HuH-7 (cell line): ENCODE measurements around the gene CELF1.

ENCODE experiments used
- DNase-seq: peaks from one replicate; pipeline ENCODE4 v3.0.0; 2011; ENCODE audit warnings: low spot score

Gene CELF1

GRCh38 chr11:47446833-47447232, 106.1 kb downstream of the CELF1 start:
- DNase-seq: no peak

GRCh38 chr11:47445840-47446239, 107.1 kb downstream of the CELF1 start:
- no peak for DNase-seq

- DNase-seq: no peak
These were observed 109.1 kb downstream of the CELF1 start for GRCh38 chr11:47443817-47444216.

- DNase-seq: peak; percentile 44
These were observed 109.8 kb downstream of the CELF1 start for GRCh38 chr11:47443028-47443700.

- no peak for DNase-seq
These were observed 110.4 kb downstream of the CELF1 start for GRCh38 chr11:47442514-47442913.

GRCh38 chr11:47441421-47441820, 111.5 kb downstream of the CELF1 start:
- DNase-seq: no peak

- peak; percentile 63 for DNase-seq
These were observed 112.9 kb downstream of the CELF1 start for GRCh38 chr11:47440054-47440476.

GRCh38 chr11:47438721-47439120, 114.2 kb downstream of the CELF1 start:
- DNase-seq: no peak

GRCh38 chr11:47437746-47438418, 115.0 kb downstream of the CELF1 start:
- peak; percentile 36 for DNase-seq

GRCh38 chr11:47437218-47437745, 115.7 kb downstream of the CELF1 start:
- DNase-seq: no peak

GRCh38 chr11:47436726-47437125, 116.2 kb downstream of the CELF1 start:
- DNase-seq: no peak

GRCh38 chr11:47435687-47436086, 117.2 kb downstream of the CELF1 start:
- no peak for DNase-seq

- no peak for DNase-seq
These were observed 118.7 kb downstream of the CELF1 start for GRCh38 chr11:47434011-47434786.

- no peak for DNase-seq
These were observed 119.8 kb downstream of the CELF1 start for GRCh38 chr11:47433157-47433556.

- DNase-seq: no peak
These were observed 121.4 kb downstream of the CELF1 start for GRCh38 chr11:47431356-47432083.

- DNase-seq: no peak
These were observed 122.4 kb downstream of the CELF1 start for GRCh38 chr11:47430524-47430923.

- DNase-seq: peak; percentile 93
These were observed 126.6 kb downstream of the CELF1 start, which contains the start of gene PSMC3 for GRCh38 chr11:47426062-47426956. PSMC3 (minus strand) TSS chr11:47426439; CDS start chr11:47426279, 160 bp downstream.

- DNase-seq: no peak
These were observed 127.3 kb downstream of the CELF1 start for GRCh38 chr11:47425611-47426010.

GRCh38 chr11:47418454-47419259, 134.3 kb downstream of the CELF1 start:
- no peak for DNase-seq

GRCh38 chr11:47417712-47418111, 135.2 kb downstream of the CELF1 start:
- DNase-seq: no peak
